Stimulated activated naive CD4-positive, alpha-beta T cell treated with Interleukin-2 at 50 U/mL for 16 hours (primary cell): ENCODE measurements around the gene CACNA1B.
"Not testable (repeated sequence)": the region's sequence is repeated elsewhere in the genome, so short reads cannot be mapped to it uniquely, and the experiment has no call there.

Experiments used
- DNase-seq: peaks from one replicate; lab custom pipeline; 2025; lab: John Stamatoyannopoulos, UW

CACNA1B gene

GRCh38 chr9:137866226-137867141 is 11.1 kb upstream of the CACNA1B start:
- no peak for DNase-seq

GRCh38 chr9:137870432-137870831 is 7.2 kb upstream of the CACNA1B start:
- DNase-seq: no peak

GRCh38 chr9:137872296-137872695 is 5.3 kb upstream of the CACNA1B start:
- no peak for DNase-seq

GRCh38 chr9:137873408-137873807 is 4.2 kb upstream of the CACNA1B start:
- DNase-seq: no peak

- DNase-seq: no peak
Observed at GRCh38 chr9:137873858-137874362, 3.7 kb upstream of the CACNA1B start.

GRCh38 chr9:137875354-137875753 is 2.2 kb upstream of the CACNA1B start:
- no peak for DNase-seq

GRCh38 chr9:137875846-137876245 is 1.7 kb upstream of the CACNA1B start:
- no peak for DNase-seq

GRCh38 chr9:137876269-137876668 is 1.3 kb upstream of the CACNA1B start:
- no peak for DNase-seq

GRCh38 chr9:137876781-137877386 is 698 bp upstream of the CACNA1B start:
- DNase-seq: no peak

- no peak for DNase-seq
Observed at GRCh38 chr9:137878146-137878941, 762 bp downstream of the CACNA1B start.

- no peak for DNase-seq
Observed at GRCh38 chr9:137879052-137879451, 1.5 kb downstream of the CACNA1B start.

GRCh38 chr9:137879566-137880150 is 2.1 kb downstream of the CACNA1B start:
- DNase-seq: no peak

- no peak for DNase-seq
Observed at GRCh38 chr9:137880160-137880975, 2.8 kb downstream of the CACNA1B start.

GRCh38 chr9:137880976-137881530 is 3.5 kb downstream of the CACNA1B start:
- DNase-seq: no peak

GRCh38 chr9:137881591-137882505 is 4.3 kb downstream of the CACNA1B start:
- no peak for DNase-seq

GRCh38 chr9:137882506-137882821 is 4.9 kb downstream of the CACNA1B start:
- no peak for DNase-seq

GRCh38 chr9:137883977-137884376 is 6.4 kb downstream of the CACNA1B start:
- DNase-seq: not testable (repeated sequence)

- not testable (repeated sequence) for DNase-seq
Observed at GRCh38 chr9:137884547-137884946, 7.0 kb downstream of the CACNA1B start.

GRCh38 chr9:137885121-137885520 is 7.5 kb downstream of the CACNA1B start:
- DNase-seq: not testable (repeated sequence)

GRCh38 chr9:137888621-137889020 is 11.0 kb downstream of the CACNA1B start:
- DNase-seq: not testable (repeated sequence)
